Measurements from ENCODE around the gene AP1S3. TPM values are rescaled to one million over a fixed set of nuclear protein-coding genes. Genes with fewer than 3 reads are reported as not detected.
A peak's percentile ranks its signal among the peaks of the same experiment; 100 is the strongest.
"Not testable (repeated sequence)": the region's sequence is repeated elsewhere in the genome, so short reads cannot be mapped to it uniquely, and the experiment has no call there.

The AP1S3 gene
- total RNA-seq, 1 experiment from 2014 or later: 66.3 TPM

GRCh38 chr2:223877721-223878410, 40.5 kb upstream of the AP1S3 start:
- in situ Hi-C loops (cut with HindIII; ENCODE audit: low pct_unique_long_range_greater_than_20kb, low sequenced_read_pairs) (no loop called here), intact Hi-C loops (cut with micrococcal nuclease; ENCODE audit: unreplicated experiment) (no loop called here)
- no peaks in the 10 kb centered on the region for H3K4me1 ChIP-seq (ENCODE audit: control insufficient read depth, insufficient read depth, low read length)
- H3K4me3 ChIP-seq (ENCODE audit: low read depth in 2 of 2, low read length in 2 of 2): no peak overlapping the region
- ChIA-PET POLR2A (no interaction called here), CTCF (no interaction called here)
- no peaks in the 10 kb centered on the region for H3K9me3 ChIP-seq (ENCODE audit: control insufficient read depth, insufficient read depth, low read depth, low read length)
- peaks cover 10% of the 10 kb centered on the region for H3K36me3 ChIP-seq (ENCODE audit: control insufficient read depth, insufficient read depth, low read length)
- no peaks in the 10 kb centered on the region for H3K27me3 ChIP-seq (ENCODE audit: control insufficient read depth, insufficient read depth, low read length)
- ATAC-seq (no peak), DNase-seq (ENCODE audit: low read depth, low spot score) (no peak)
- TF ChIP-seq POLR2AphosphoS5 (IDR thresholded peaks at IDR 0.05; ENCODE audit: low read depth, low read length) (no peak), TCF7L2 (IDR thresholded peaks at IDR 0.05; ENCODE audit: low read depth, low read length) (no peak)
- BruUV-seq (replicated peaks): TSS peak; percentile 46
- H3K27ac ChIP-seq (ENCODE audit: low read length): no peak overlapping the region

- H3K36me3 ChIP-seq (ENCODE audit: control insufficient read depth, insufficient read depth, low read length): peaks cover 10% of the 10 kb centered on the region
These were observed 36.3 kb upstream of the AP1S3 start for GRCh38 chr2:223873672-223874071.

GRCh38 chr2:223872772-223873171, 35.4 kb upstream of the AP1S3 start:
- H3K9me3 ChIP-seq (ENCODE audit: control insufficient read depth, insufficient read depth, low read depth, low read length); DNase-seq (ENCODE audit: low read depth, low spot score); intact Hi-C loops (cut with micrococcal nuclease; ENCODE audit: unreplicated experiment); H3K27ac ChIP-seq (ENCODE audit: low read length); H3K4me3 ChIP-seq (ENCODE audit: low read depth in 2 of 2, low read length in 2 of 2); BruUV-seq (replicated peaks); ATAC-seq; in situ Hi-C loops (cut with HindIII; ENCODE audit: low pct_unique_long_range_greater_than_20kb, low sequenced_read_pairs); H3K27me3 ChIP-seq (ENCODE audit: control insufficient read depth, insufficient read depth, low read length); H3K36me3 ChIP-seq (ENCODE audit: control insufficient read depth, insufficient read depth, low read length); POLR2A ChIA-PET; H3K4me1 ChIP-seq (ENCODE audit: control insufficient read depth, insufficient read depth, low read length); CTCF ChIA-PET: not testable (repeated sequence)

More at GRCh38 chr2:223873672-223874071, 36.3 kb upstream of the AP1S3 start:
- H3K27me3 ChIP-seq (ENCODE audit: control insufficient read depth, insufficient read depth, low read length): no peaks in the 10 kb centered on the region
- ChIA-PET POLR2A (no interaction called here), CTCF (no interaction called here)
- BruUV-seq (replicated peaks): no TSS peak
- H3K4me1 ChIP-seq (ENCODE audit: control insufficient read depth, insufficient read depth, low read length): no peaks in the 10 kb centered on the region
- DNase-seq (ENCODE audit: low read depth, low spot score) (no peak), ATAC-seq (no peak)
- intact Hi-C loops (cut with micrococcal nuclease; ENCODE audit: unreplicated experiment) (no loop called here), in situ Hi-C loops (cut with HindIII; ENCODE audit: low pct_unique_long_range_greater_than_20kb, low sequenced_read_pairs) (no loop called here)
- TF ChIP-seq REST (IDR thresholded peaks at IDR 0.05; ENCODE audit: insufficient read depth in 1 of 2, low read depth in 2 of 2, low read length in 1 of 2): no peak
- TF ChIP-seq POLR2AphosphoS5 (IDR thresholded peaks at IDR 0.05; ENCODE audit: low read depth, low read length): no peak
- TF ChIP-seq CTCF (IDR thresholded peaks at IDR 0.05): no peak
- TF ChIP-seq TCF7L2 (IDR thresholded peaks at IDR 0.05; ENCODE audit: low read depth, low read length): no peak
- TF ChIP-seq SIN3A (IDR thresholded peaks at IDR 0.05; ENCODE audit: borderline replicate concordance, insufficient read depth, low read depth, low read length): no peak
- no peak overlapping the region for H3K4me3 ChIP-seq (ENCODE audit: low read depth in 2 of 2, low read length in 2 of 2)
- H3K9me3 ChIP-seq (ENCODE audit: control insufficient read depth, insufficient read depth, low read depth, low read length): no peaks in the 10 kb centered on the region
- H3K27ac ChIP-seq (ENCODE audit: low read length): no peak overlapping the region

GRCh38 chr2:223871661-223872060, 34.3 kb upstream of the AP1S3 start:
- H3K4me3 ChIP-seq (ENCODE audit: low read depth in 2 of 2, low read length in 2 of 2); H3K27me3 ChIP-seq (ENCODE audit: control insufficient read depth, insufficient read depth, low read length); DNase-seq (ENCODE audit: low read depth, low spot score); BruUV-seq (replicated peaks); in situ Hi-C loops (cut with HindIII; ENCODE audit: low pct_unique_long_range_greater_than_20kb, low sequenced_read_pairs); CTCF ChIA-PET; POLR2A ChIA-PET; H3K36me3 ChIP-seq (ENCODE audit: control insufficient read depth, insufficient read depth, low read length); H3K9me3 ChIP-seq (ENCODE audit: control insufficient read depth, insufficient read depth, low read depth, low read length); intact Hi-C loops (cut with micrococcal nuclease; ENCODE audit: unreplicated experiment); ATAC-seq; H3K27ac ChIP-seq (ENCODE audit: low read length); H3K4me1 ChIP-seq (ENCODE audit: control insufficient read depth, insufficient read depth, low read length): not testable (repeated sequence)
